ENCODE measurements around the gene RSPH9.
"Not testable (repeated sequence)": the region's sequence is repeated elsewhere in the genome, so short reads cannot be mapped to it uniquely, and the experiment has no call there.

Gene RSPH9

GRCh38 chr6:43697421-43697820 lies 52.6 kb downstream of the RSPH9 start:
- no peaks in the 10 kb centered on the region for H4K20me1 ChIP-seq (ENCODE audit: insufficient read depth, low read length)
- no peak for TF ChIP-seq CTCF (IDR thresholded peaks at IDR 0.05; ENCODE audit: low read length)
- TF ChIP-seq EZH2 (optimal IDR thresholded peaks at IDR 0.05; ENCODE audit: low read depth, low read length) = no peak
- no peak for TF ChIP-seq EZH2phosphoT487 (IDR thresholded peaks at IDR 0.05; ENCODE audit: low read length)
- no peaks in the 10 kb centered on the region for H3K9me2 ChIP-seq (replicated peaks; ENCODE audit: insufficient read depth, low read length)
- H2AFZ ChIP-seq (ENCODE audit: low read length) = no peak overlapping the region
- H3K36me3 ChIP-seq (replicated peaks; ENCODE audit: insufficient read depth, low read length) = no peaks in the 10 kb centered on the region
- no peak overlapping the region for H3K4me2 ChIP-seq (ENCODE audit: low read depth, low read length)
- DNase-seq = no peak
- H3K9me3 ChIP-seq (replicated peaks; ENCODE audit: insufficient read depth, low read length) = no peaks in the 10 kb centered on the region
- no peak overlapping the region for H3K4me3 ChIP-seq (ENCODE audit: low read length)
- H3K27me3 ChIP-seq (replicated peaks; ENCODE audit: insufficient read depth, low read length) = no peaks in the 10 kb centered on the region
- no peaks in the 10 kb centered on the region for H3K79me2 ChIP-seq (ENCODE audit: low read length)
- no peak overlapping the region for H3K27ac ChIP-seq (ENCODE audit: low read length)
- H3K9ac ChIP-seq (ENCODE audit: low read length) = no peak overlapping the region
- no peaks in the 10 kb centered on the region for H3F3A ChIP-seq (ENCODE audit: insufficient read depth, low read length)
- H3K4me1 ChIP-seq (ENCODE audit: low read length) = no peaks in the 10 kb centered on the region

- H3K27me3 ChIP-seq (replicated peaks; ENCODE audit: insufficient read depth, low read length) = no peaks in the 10 kb centered on the region
- no peaks in the 10 kb centered on the region for H3K79me2 ChIP-seq (ENCODE audit: low read length)
- 0 out of 2 replicates have a peak, but pooled peaks cover 4% of the 10 kb centered on the region for H3F3A ChIP-seq (ENCODE audit: insufficient read depth, low read length)
- H3K36me3 ChIP-seq (replicated peaks; ENCODE audit: insufficient read depth, low read length) = no peaks in the 10 kb centered on the region
- H3K9me3 ChIP-seq (replicated peaks; ENCODE audit: insufficient read depth, low read length) = no peaks in the 10 kb centered on the region
- H3K4me2 ChIP-seq (ENCODE audit: low read depth, low read length) = no peak overlapping the region
- no peaks in the 10 kb centered on the region for H3K9me2 ChIP-seq (replicated peaks; ENCODE audit: insufficient read depth, low read length)
- no peak overlapping the region for H3K27ac ChIP-seq (ENCODE audit: low read length)
- H2AFZ ChIP-seq (ENCODE audit: low read length) = no peak overlapping the region
- no peaks in the 10 kb centered on the region for H3K4me1 ChIP-seq (ENCODE audit: low read length)
- H3K4me3 ChIP-seq (ENCODE audit: low read length) = no peak overlapping the region
- TF ChIP-seq EZH2 (optimal IDR thresholded peaks at IDR 0.05; ENCODE audit: low read depth, low read length) (no peak), EZH2phosphoT487 (IDR thresholded peaks at IDR 0.05; ENCODE audit: low read length) (no peak), CTCF (IDR thresholded peaks at IDR 0.05; ENCODE audit: low read length) (no peak)
- no peaks in the 10 kb centered on the region for H4K20me1 ChIP-seq (ENCODE audit: insufficient read depth, low read length)
- H3K9ac ChIP-seq (ENCODE audit: low read length) = no peak overlapping the region
- no peak for DNase-seq
Observed at GRCh38 chr6:43698584-43699349, 53.9 kb downstream of the RSPH9 start.

GRCh38 chr6:43699564-43700186 lies 54.8 kb downstream of the RSPH9 start:
- no peak for DNase-seq
- Histone ChIP-seq H3K27me3 (replicated peaks; ENCODE audit: insufficient read depth, low read length) (no peaks in the 10 kb centered on the region), H3F3A (ENCODE audit: insufficient read depth, low read length) (peaks cover 11% of the 10 kb centered on the region; the same call in 1 of the 2 replicates), H3K36me3 (replicated peaks; ENCODE audit: insufficient read depth, low read length) (no peaks in the 10 kb centered on the region), H3K9me3 (replicated peaks; ENCODE audit: insufficient read depth, low read length) (no peaks in the 10 kb centered on the region), H3K4me2 (ENCODE audit: low read depth, low read length) (no peak overlapping the region), H3K9me2 (replicated peaks; ENCODE audit: insufficient read depth, low read length) (no peaks in the 10 kb centered on the region), H3K79me2 (ENCODE audit: low read length) (no peaks in the 10 kb centered on the region), H4K20me1 (ENCODE audit: insufficient read depth, low read length) (no peaks in the 10 kb centered on the region), H3K4me3 (ENCODE audit: low read length) (no peak overlapping the region), H2AFZ (ENCODE audit: low read length) (no peak overlapping the region), H3K9ac (ENCODE audit: low read length) (no peak overlapping the region), H3K27ac (ENCODE audit: low read length) (no peak overlapping the region), H3K4me1 (ENCODE audit: low read length) (no peaks in the 10 kb centered on the region)
- TF ChIP-seq CTCF (IDR thresholded peaks at IDR 0.05; ENCODE audit: low read length) (no peak), EZH2phosphoT487 (IDR thresholded peaks at IDR 0.05; ENCODE audit: low read length) (no peak), EZH2 (optimal IDR thresholded peaks at IDR 0.05; ENCODE audit: low read depth, low read length) (no peak)

- H4K20me1 ChIP-seq (ENCODE audit: insufficient read depth, low read length); H3K9ac ChIP-seq (ENCODE audit: low read length); H3K4me3 ChIP-seq (ENCODE audit: low read length); DNase-seq; H3K4me1 ChIP-seq (ENCODE audit: low read length); H3K9me3 ChIP-seq (replicated peaks; ENCODE audit: insufficient read depth, low read length); H3K27ac ChIP-seq (ENCODE audit: low read length); H2AFZ ChIP-seq (ENCODE audit: low read length); H3K9me2 ChIP-seq (replicated peaks; ENCODE audit: insufficient read depth, low read length); H3K79me2 ChIP-seq (ENCODE audit: low read length); H3K27me3 ChIP-seq (replicated peaks; ENCODE audit: insufficient read depth, low read length); H3K4me2 ChIP-seq (ENCODE audit: low read depth, low read length); H3K36me3 ChIP-seq (replicated peaks; ENCODE audit: insufficient read depth, low read length): not testable (repeated sequence)
- peaks cover 25% of the 10 kb centered on the region for H3F3A ChIP-seq (ENCODE audit: insufficient read depth, low read length)
Observed at GRCh38 chr6:43700939-43701560, 56.2 kb downstream of the RSPH9 start.

Data from MM.1S (cell line).